ENCODE data around the gene CYTH1. TPM values are rescaled to one million over a fixed set of nuclear protein-coding genes. Genes with fewer than 3 reads are reported as not detected.

Gene CYTH1
- total RNA-seq, 2 experiments from 2014 or later, result 521 to 525 TPM

DNA sequence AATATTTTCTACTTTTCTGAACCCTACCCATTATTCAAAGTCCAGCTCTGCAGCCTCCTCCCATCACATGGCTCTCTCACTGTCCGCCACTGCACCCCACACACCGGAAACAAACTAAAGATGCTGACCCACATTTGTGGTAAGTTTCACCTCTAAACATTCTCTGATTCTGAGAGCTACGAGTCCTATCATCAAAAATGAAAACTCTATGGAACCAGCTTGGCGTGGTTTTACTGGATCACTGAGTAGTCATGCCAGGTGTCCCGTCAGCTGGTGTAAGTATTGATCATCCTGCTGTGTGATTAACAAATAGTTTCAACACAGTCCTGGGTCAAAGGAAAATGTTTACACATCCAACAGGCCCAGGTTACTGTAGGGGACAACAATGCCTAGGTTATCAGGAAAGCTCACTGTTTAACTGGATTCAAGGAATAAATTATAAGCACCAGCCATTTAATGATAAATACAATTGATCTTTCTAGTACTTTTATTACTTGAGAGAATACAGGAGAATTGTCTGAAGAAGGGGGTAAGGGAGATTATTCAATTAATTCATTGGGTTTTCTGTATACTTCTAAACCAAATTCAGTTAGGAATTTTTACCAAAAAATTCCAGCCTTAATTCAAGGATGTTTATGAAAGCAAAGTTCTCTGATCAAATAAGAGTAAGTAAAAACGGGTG is 33.9 kb downstream of the CYTH1 start:
- POLR2A ChIA-PET, result interaction anchor here (0.6 to 7.5 kb wide), 20 partner anchors 8 to 92 kb away, joined by 3 to 92 read pairs (median 8); no protein-coding TSS in a partner anchor
- Histone ChIP-seq H3K4me3 (ENCODE audit: low read length) (peak overlapping the region; percentile 46), H3K27me3 (ENCODE audit: control insufficient read depth in 1 of 2, insufficient read depth in 2 of 2, low read length in 2 of 2) (no peaks in the 10 kb centered on the region), H3K27ac (ENCODE audit: low read depth in 1 of 2, low read length in 2 of 2) (peak overlapping the region; percentile 81 to 84), H3K36me3 (ENCODE audit: insufficient read depth, low read length) (peaks cover 11% of the 10 kb centered on the region), H3K9me3 (ENCODE audit: control insufficient read depth in 1 of 2, insufficient read depth in 1 of 2, low read length in 2 of 2) (no peaks in the 10 kb centered on the region), H3K4me1 (ENCODE audit: insufficient read depth, low read length) (peaks cover 94% of the 10 kb centered on the region)
- ATAC-seq (ENCODE audit: poor library complexity), result no peak
- Mint-ChIP-seq H3K9me3 (no peaks in the 10 kb centered on the region), H3K27me3 (no peaks in the 10 kb centered on the region), H3K27ac (peak overlapping the region; percentile 85), H3K4me1 (ENCODE audit: low read depth) (peaks cover 95% of the 10 kb centered on the region), H3K4me3 (peak overlapping the region; percentile 78), H3K36me3 (ENCODE audit: low read depth) (peaks cover 50% of the 10 kb centered on the region)
- TF ChIP-seq CTCF (IDR thresholded peaks at IDR 0.05), result no peak
- CTCF ChIA-PET, result interaction anchor here (0.9 to 2.7 kb wide), 7 partner anchors 9 to 39 kb away, joined by 3 to 13 read pairs (median 4); no protein-coding TSS in a partner anchor
- intact Hi-C loops (cut with DNase I, micrococcal nuclease), result loop anchor here in 1 of 2 experiments (1.0 to 5.0 kb wide), 4 partner anchors 11 to 91 kb away; no protein-coding TSS in a partner anchor
- DNase-seq, result peak in 3 of 14 experiments; percentile 60 to 72 (median 62)

DNA sequence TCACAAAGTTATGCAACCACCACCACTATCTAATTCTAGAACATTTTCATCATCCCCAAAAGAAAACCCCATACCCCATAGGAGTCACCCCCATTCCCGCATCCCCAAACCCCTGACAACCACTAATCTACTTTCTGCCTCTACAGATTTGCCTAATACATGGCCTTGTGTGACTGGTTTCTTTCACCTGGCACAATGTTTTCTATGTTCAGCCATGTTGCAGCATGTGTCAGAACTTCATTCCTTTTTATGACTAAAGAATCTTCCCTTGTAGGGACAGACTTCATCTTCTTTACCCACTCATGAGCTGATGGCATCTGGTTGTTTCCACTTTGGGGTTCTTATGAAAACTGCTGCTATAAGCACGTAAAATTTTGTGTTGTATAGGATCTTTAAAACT is 34.6 kb downstream of the CYTH1 start:
- peaks cover 56% of the 10 kb centered on the region for H3K36me3 Mint-ChIP-seq (ENCODE audit: low read depth)
- Histone ChIP-seq H3K27me3 (ENCODE audit: control insufficient read depth in 1 of 2, insufficient read depth in 2 of 2, low read length in 2 of 2) (no peaks in the 10 kb centered on the region), H3K36me3 (ENCODE audit: insufficient read depth, low read length) (peaks cover 13% of the 10 kb centered on the region), H3K9me3 (ENCODE audit: control insufficient read depth in 1 of 2, insufficient read depth in 1 of 2, low read length in 2 of 2) (no peaks in the 10 kb centered on the region), H3K4me1 (ENCODE audit: insufficient read depth, low read length) (peaks cover 94% of the 10 kb centered on the region), H3K4me3 (ENCODE audit: low read length) (peak overlapping the region; percentile 46), H3K27ac (ENCODE audit: low read depth in 1 of 2, low read length in 2 of 2) (peak overlapping the region; percentile 81 to 84)
- intact Hi-C loops (cut with DNase I, micrococcal nuclease), result loop anchor here (2.0 to 5.0 kb wide), 3 partner anchors 27 to 70 kb away; no protein-coding TSS in a partner anchor
- no peak for TF ChIP-seq CTCF (IDR thresholded peaks at IDR 0.05)
- peaks cover 96% of the 10 kb centered on the region for H3K4me1 Mint-ChIP-seq (ENCODE audit: low read depth)
- ChIA-PET CTCF (interaction anchor here (1.0 to 2.7 kb wide), 7 partner anchors 8 to 96 kb away, joined by 3 to 13 read pairs (median 4); no protein-coding TSS in a partner anchor), POLR2A (interaction anchor here (1.2 to 7.5 kb wide), 15 partner anchors 11 to 93 kb away, joined by 3 to 92 read pairs (median 14); no protein-coding TSS in a partner anchor)
- H3K4me3 Mint-ChIP-seq, result peak overlapping the region; percentile 78
- peak; percentile 16 for ATAC-seq (ENCODE audit: poor library complexity)
- DNase-seq, result peak in 2 of 14 experiments; percentile 58
- H3K27ac Mint-ChIP-seq, result peak overlapping the region; percentile 85
- H3K27me3 Mint-ChIP-seq, result no peaks in the 10 kb centered on the region
- no peaks in the 10 kb centered on the region for H3K9me3 Mint-ChIP-seq

DNA sequence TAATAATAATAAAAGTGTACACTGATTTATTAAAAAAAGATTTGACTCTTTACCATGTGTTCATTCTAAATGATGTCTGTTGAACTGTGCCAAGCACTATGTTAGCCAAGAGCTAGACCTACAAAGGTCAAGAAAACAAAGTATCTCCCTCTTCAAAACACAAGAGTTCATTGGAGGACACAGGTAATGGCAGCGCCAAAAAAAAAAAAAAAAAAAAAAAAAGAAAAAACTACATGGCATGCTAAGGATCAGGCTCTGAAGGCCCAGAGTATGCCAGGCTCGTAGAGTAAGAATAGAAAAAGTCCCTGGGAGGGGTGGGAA is 35.2 kb downstream of the CYTH1 start:
- H3K4me3 Mint-ChIP-seq, result peak overlapping the region; percentile 78
- H3K27ac Mint-ChIP-seq, result peak overlapping the region; percentile 85
- H3K4me1 ChIP-seq (ENCODE audit: insufficient read depth, low read length), result peaks cover 94% of the 10 kb centered on the region
- no peak for DNase-seq
- peaks cover 96% of the 10 kb centered on the region for H3K4me1 Mint-ChIP-seq (ENCODE audit: low read depth)
- no peak for TF ChIP-seq CTCF (IDR thresholded peaks at IDR 0.05)
- ChIA-PET CTCF (interaction anchor here (0.6 to 2.7 kb wide), 3 partner anchors 10 to 402 kb away, joined by 3 to 13 read pairs (median 3); no protein-coding TSS in a partner anchor), POLR2A (interaction anchor here (0.8 to 7.5 kb wide), 11 partner anchors 10 to 43 kb away, joined by 3 to 92 read pairs (median 8); no protein-coding TSS in a partner anchor)
- intact Hi-C loops (cut with DNase I, micrococcal nuclease), result loop anchor here (2.0 to 5.0 kb wide), 3 partner anchors 28 to 70 kb away; no protein-coding TSS in a partner anchor
- no peaks in the 10 kb centered on the region for H3K9me3 ChIP-seq (ENCODE audit: control insufficient read depth in 1 of 2, insufficient read depth in 1 of 2, low read length in 2 of 2)
- H3K27me3 ChIP-seq (ENCODE audit: control insufficient read depth in 1 of 2, insufficient read depth in 2 of 2, low read length in 2 of 2), result no peaks in the 10 kb centered on the region
- no peak overlapping the region for H3K4me3 ChIP-seq (ENCODE audit: low read length)
- H3K36me3 ChIP-seq (ENCODE audit: insufficient read depth, low read length), result peaks cover 16% of the 10 kb centered on the region
- no peaks in the 10 kb centered on the region for H3K9me3 Mint-ChIP-seq
- no peaks in the 10 kb centered on the region for H3K27me3 Mint-ChIP-seq
- peak overlapping the region; percentile 81 to 84 for H3K27ac ChIP-seq (ENCODE audit: low read depth in 1 of 2, low read length in 2 of 2)
- peaks cover 58% of the 10 kb centered on the region for H3K36me3 Mint-ChIP-seq (ENCODE audit: low read depth)
- no peak for ATAC-seq (ENCODE audit: poor library complexity)

All from CD4-positive, alpha-beta T cell (primary cell).